Cardiac fibroblast (primary cell): ENCODE results near the gene IL17A.
"Not testable (repeated sequence)": the region's sequence is repeated elsewhere in the genome, so short reads cannot be mapped to it uniquely, and the experiment has no call there.

Experiments
- DNase-seq, 2 donors: peaks; one replicate each; pipeline versions ENCODE4 v3.0.0 to v3.0.0-alpha.2; 2010; ENCODE audit warnings: low read depth in 2 of 2
- H3K4me3 ChIP-seq, 2 donors: replicated peaks in 1 of 2; 1 replicate in 1 of 2; 2 replicates in 1 of 2; pipeline ENCODE4 v1.5.1; 2011; ENCODE audit warnings: low read depth in 2 of 2, low read length in 2 of 2, mild to moderate bottlenecking in 2 of 2, moderate library complexity in 1 of 2
- TF ChIP-seq, protein P1 (sequence below): IDR thresholded peaks from one replicate; pipeline ENCODE4 v1.5.1; 2011; ENCODE audit warnings: low read depth, mild to moderate bottlenecking, low read length, inconsistent platforms

IL17A gene

DNA sequence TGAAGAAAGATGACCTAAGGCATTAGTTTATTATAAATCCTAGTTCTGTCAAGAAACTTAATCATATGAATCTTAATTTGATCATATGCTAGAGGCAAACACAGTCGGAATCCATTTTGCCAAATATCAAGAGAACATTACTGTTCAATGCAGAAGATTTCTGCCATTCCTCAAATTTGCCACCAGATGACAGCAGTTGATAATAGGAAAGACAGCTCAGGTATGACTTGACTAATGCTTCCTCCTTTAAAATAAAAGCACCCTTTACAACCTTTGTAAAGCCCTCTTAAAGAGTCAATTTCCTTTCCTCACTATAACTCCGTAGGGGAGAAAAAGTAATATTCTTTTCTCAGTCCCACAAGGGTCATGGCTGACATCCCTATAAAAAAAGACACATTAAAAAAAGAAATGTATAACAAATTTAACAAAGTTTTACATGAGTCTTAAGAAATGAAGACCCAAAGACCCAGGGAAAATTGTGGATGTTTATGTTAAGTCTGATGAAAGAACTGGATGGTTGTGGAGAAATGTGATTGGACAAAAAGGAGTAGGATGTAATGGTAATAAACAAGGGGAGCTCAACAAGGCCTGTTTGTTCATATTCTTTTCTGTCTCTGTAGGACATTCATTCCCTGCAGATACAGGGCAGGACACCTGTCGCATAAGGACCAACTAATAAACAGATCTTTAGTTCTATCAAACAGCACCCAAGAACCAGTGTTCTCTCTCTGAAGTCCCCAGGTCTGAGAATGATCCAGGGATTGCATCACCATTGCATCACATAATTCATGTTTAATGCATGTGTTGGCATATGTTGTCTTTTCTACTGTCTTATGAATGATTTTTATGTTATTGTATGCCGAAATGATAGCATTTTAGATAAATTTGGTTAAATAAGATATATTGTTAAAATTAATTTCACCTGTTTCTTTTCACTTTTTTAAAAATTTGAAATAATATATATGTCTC is 23.0 kb upstream of the IL17A start:
- DNase-seq, result peak; percentile 8 to 42
- TF ChIP-seq, protein P1, sequence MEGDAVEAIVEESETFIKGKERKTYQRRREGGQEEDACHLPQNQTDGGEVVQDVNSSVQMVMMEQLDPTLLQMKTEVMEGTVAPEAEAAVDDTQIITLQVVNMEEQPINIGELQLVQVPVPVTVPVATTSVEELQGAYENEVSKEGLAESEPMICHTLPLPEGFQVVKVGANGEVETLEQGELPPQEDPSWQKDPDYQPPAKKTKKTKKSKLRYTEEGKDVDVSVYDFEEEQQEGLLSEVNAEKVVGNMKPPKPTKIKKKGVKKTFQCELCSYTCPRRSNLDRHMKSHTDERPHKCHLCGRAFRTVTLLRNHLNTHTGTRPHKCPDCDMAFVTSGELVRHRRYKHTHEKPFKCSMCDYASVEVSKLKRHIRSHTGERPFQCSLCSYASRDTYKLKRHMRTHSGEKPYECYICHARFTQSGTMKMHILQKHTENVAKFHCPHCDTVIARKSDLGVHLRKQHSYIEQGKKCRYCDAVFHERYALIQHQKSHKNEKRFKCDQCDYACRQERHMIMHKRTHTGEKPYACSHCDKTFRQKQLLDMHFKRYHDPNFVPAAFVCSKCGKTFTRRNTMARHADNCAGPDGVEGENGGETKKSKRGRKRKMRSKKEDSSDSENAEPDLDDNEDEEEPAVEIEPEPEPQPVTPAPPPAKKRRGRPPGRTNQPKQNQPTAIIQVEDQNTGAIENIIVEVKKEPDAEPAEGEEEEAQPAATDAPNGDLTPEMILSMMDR, result peak; percentile 43
- H3K4me3 ChIP-seq, result no peak overlapping the region

DNA sequence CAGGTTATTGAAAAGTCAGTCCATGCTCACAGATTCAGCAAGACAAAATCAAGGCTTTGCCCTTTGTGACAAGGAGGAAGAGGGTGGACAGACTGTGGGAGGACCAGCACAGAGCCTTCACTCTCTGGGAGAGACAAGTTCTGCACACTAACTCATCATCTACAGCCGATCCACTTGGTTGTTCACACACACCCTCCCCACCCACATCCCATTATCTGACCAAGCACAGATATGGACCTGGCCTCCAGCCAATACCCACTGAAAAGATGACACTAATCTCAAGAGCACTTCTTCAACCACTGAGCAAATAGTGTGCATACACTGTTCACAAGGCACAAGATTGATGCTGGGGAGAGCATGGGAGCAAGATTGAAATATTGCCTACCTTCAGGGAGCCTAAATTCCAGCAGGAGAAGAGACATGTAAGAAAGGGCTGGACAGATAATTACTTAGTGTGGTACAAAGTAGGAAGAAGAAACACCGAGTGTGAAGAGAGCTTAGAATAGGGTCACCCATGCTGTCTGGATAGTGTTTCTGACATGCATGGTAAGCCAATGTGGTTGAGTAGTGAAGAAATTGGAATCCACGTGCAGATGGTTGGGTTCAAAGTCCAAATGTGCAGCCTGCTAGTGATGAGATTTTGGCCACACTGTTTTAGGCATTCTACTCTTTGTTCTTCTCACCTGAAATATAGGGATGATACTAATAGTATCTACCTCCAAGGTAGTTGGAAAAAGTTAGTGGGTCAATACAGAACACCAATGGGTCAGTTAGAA is 21.7 kb upstream of the IL17A start:
- TF ChIP-seq, protein P1, result no peak
- no peak for DNase-seq
- no peak overlapping the region for H3K4me3 ChIP-seq

DNA sequence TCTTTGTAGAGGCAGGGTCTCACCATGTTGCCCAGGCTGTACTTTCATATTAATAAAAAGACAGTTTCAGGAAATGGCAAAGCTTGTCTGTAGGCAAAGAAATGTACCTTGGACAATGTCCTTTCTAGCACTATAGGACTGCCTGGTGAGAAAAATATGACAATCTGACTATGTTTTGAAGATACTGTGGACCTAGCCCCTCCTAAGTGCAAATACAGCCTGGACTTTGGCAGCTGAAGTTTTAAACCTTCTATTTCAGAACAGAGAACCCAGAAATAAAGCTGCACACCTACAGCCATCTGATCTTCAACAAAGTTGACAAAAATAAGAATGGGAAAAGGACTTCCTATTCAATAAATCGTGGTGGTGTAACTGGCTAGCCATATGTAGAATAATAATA is 18.9 kb upstream of the IL17A start:
- no peak for DNase-seq
- TF ChIP-seq, protein P1, result no peak
- H3K4me3 ChIP-seq, result no peak overlapping the region

DNA sequence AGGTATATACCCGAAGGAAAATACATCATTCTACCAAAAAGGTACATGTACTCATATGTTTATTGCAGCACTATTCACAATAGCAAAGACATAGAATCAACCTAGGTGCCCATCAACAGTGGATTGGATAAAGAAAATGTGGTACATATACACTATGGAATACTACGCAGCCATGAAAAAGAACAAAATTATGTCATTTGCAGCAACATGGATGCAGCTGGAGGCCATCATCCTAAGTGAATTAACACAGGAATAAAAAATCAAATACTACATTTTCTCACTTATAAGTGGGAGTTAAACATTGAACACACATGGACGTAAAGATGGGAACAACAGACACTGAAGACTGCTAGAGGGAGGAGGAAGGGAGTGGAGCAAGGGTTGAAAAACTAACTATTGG is 17.8 kb upstream of the IL17A start:
- H3K4me3 ChIP-seq, DNase-seq: not testable (repeated sequence)

DNA sequence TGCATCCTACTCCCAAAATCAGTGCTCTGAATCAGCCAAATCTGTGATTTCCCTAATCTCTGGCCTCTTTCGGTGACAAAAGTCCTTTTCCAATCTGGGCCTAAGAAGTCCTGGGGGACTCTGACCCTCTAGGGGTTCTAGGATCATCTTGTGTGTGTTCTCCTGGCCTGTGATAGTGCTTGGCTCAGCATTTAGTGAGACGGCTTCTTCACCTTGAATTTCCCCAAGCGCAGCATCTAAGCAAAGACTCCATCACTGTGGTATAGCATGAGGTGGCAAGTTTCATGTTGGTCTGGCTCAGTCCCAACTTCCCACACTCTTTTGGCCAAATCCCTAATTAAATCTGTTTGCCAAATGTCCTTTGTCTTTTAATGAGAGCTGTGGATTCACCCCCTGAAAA is 12.1 kb upstream of the IL17A start:
- DNase-seq, result no peak
- no peak overlapping the region for H3K4me3 ChIP-seq
- TF ChIP-seq, protein P1, result no peak

DNA sequence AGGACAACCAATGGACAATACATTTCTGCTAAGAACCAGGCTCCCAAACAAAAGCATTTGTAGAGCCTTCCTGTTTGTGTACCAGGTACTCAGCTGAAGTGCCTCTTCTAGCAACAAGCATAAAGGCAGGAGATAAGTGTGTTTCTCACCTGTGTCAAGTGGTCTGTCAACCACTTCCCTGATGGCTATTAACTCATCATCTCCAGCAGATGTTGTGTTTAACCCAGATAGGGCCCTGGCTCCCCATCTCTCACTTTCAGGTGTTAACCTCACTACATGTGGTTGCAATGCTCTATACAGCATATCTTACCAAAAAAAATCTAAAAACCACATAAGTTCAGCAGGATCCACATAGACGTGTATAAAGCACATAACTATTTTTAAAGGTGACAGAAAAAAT is 9.6 kb upstream of the IL17A start:
- TF ChIP-seq, protein P1, result no peak
- DNase-seq, result no peak
- H3K4me3 ChIP-seq, result no peak overlapping the region

DNA sequence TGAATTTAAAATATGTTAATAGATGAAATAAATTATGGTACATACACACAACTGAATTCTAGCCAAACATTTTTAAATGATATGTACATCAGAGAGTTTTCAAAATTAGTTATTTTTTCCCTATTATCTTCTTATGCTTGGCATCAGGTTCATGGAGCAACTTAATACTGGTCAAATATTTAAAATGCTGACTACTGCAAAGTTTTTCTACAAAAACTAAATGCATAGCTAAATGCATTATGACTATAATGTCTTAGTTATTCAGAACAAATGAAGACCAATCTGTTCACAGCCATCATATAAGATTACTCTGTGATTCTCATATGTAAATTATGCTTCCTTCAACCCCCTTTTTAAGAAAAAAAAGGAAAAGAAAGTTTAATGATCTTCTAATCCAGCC is 8.2 kb upstream of the IL17A start:
- no peak for DNase-seq
- H3K4me3 ChIP-seq, result no peak overlapping the region
- TF ChIP-seq, protein P1, result no peak
